ENCODE measurements around the gene RBPJ. TPM values are rescaled to one million over a fixed set of nuclear protein-coding genes. Genes with fewer than 3 reads are reported as not detected.

The RBPJ gene
- total and polyA plus RNA-seq, 2 of the 8 experiments (the other 6 are each of a cell fraction or from before 2014, with no cell fraction given), result 65.5 to 217 TPM

DNA sequence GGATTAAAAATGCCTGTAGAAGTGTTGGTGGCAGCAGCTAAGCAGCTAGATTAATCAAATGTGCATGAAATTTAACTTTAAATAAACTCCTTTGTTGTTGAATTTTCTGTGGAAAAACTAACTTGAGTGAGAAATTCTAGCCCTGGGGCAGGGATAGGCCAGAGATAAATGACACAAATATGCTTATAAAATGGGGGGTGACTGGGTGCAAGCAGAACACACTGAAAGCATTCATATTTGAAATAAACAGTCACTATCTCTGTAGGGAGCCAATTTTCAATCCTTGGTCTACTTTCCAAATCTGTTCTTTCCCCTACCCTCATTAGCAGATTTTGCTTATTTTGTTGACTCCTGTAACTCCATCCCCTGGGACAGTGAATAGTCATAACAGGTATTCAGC lies 47.9 kb downstream of the RBPJ start:
- Histone ChIP-seq H3K23me2 (ENCODE audit: low read depth, low read length) (no peaks in the 10 kb centered on the region), H3K14ac (ENCODE audit: insufficient read length) (no peak overlapping the region), H4K8ac (ENCODE audit: extremely low read depth, insufficient read depth, low read length) (no peak overlapping the region), H2BK120ac (replicated peaks; ENCODE audit: low read depth, low read length) (no peak overlapping the region), H2BK5ac (ENCODE audit: low read depth, low read length) (no peak overlapping the region), H2BK20ac (ENCODE audit: low read length) (no peak overlapping the region), H3K9me3 (ENCODE audit: insufficient read depth in 2 of 2, low read depth in 1 of 2, low read length in 1 of 2) (no peaks in the 10 kb centered on the region), H2BK15ac (ENCODE audit: low read length) (no peak overlapping the region), H3K9ac (replicated peaks in 1 of 4; ENCODE audit: extremely low read depth in 1 of 4, low read depth in 3 of 4, low read length in 3 of 4) (no peak overlapping the region), H2AFZ (ENCODE audit: low read length) (no peak overlapping the region), H4K5ac (ENCODE audit: insufficient read length, low read depth, low read length) (no peak overlapping the region), H3K4ac (replicated peaks; ENCODE audit: insufficient read length, low read depth, low read length) (no peak overlapping the region), H2AK5ac (ENCODE audit: low read depth, low read length) (no peak overlapping the region), H3K79me2 (ENCODE audit: control insufficient read depth in 1 of 2, insufficient read depth in 2 of 2, low read length in 2 of 2) (peaks cover 21 to 100% of the 10 kb centered on the region in 2 experiments), H3K4me2 (ENCODE audit: insufficient read depth in 1 of 2, low read depth in 2 of 2, low read length in 2 of 2) (no peak overlapping the region), H3K18ac (ENCODE audit: extremely low read depth, low read length) (no peak overlapping the region), H3K27me3 (replicated peaks in 1 of 4; ENCODE audit: control insufficient read depth in 3 of 4, extremely low read depth in 1 of 4, insufficient read depth in 3 of 4, low read length in 3 of 4) (no peaks in the 10 kb centered on the region), H2BK12ac (ENCODE audit: low read depth, low read length) (no peak overlapping the region), H3K56ac (replicated peaks; ENCODE audit: insufficient read length, low read depth, low read length) (no peak overlapping the region), H3K36me3 (ENCODE audit: control insufficient read depth in 2 of 4, insufficient read depth in 4 of 4, low read length in 3 of 4) (peaks cover 0 to 5% (median 0%) of the 10 kb centered on the region in 4 experiments; a peak in 1 of 8 replicates), H3K79me1 (ENCODE audit: low read depth, low read length) (no peaks in the 10 kb centered on the region), H3K23ac (ENCODE audit: insufficient read length) (no peak overlapping the region), H4K20me1 (replicated peaks in 1 of 2; ENCODE audit: control insufficient read depth in 1 of 2, insufficient read depth in 2 of 2, low read length in 2 of 2) (peaks cover 8 to 17% of the 10 kb centered on the region in 2 experiments), H4K91ac (replicated peaks; ENCODE audit: insufficient read length, low read length) (no peak overlapping the region), H3K4me1 (replicated peaks in 1 of 4; ENCODE audit: control insufficient read depth in 3 of 4, insufficient read depth in 4 of 4, low read length in 3 of 4) (peaks cover 0 to 14% (median 8%) of the 10 kb centered on the region in 4 experiments; a peak in 3 of 7 replicates), H3K4me3 (ENCODE audit: extremely low read depth in 1 of 4, insufficient read depth in 2 of 4, low read depth in 3 of 4, low read length in 4 of 4) (no peak overlapping the region), H3K27ac (ENCODE audit: low read depth, low read length) (no peak overlapping the region)
- CTCF ChIA-PET (ENCODE audit: partially characterized antibody), result interaction anchor here (0.9 to 3.3 kb wide), 2 partner anchors 38 to 44 kb away, joined by 3 to 15 read pairs; no protein-coding TSS in a partner anchor
- DNase-seq (ENCODE audit: low read depth in 1 of 2, low spot score in 2 of 2) (no peak), FAIRE-seq (no peak)
- POLR2A ChIA-PET (ENCODE audit: partially characterized antibody), result no interaction called here
- TF ChIP-seq SP2 (IDR thresholded peaks at IDR 0.05; ENCODE audit: low read length), result no peak
- TF ChIP-seq SUZ12 (IDR thresholded peaks at IDR 0.05; ENCODE audit: low read length), result no peak

All from H1 (cell line).